Tibial nerve (tissue), 4 donors: ENCODE results near the gene RTP3.

Experiments
- EP300 ChIP-seq, 2 donors: sonication (generic); formaldehyde crosslinking; IDR thresholded peaks; one replicate each; pipeline ENCODE4 v1.6.1; 2017; ENCODE audit warnings: antibody characterized with exemption in 2 of 2, mild to moderate bottlenecking in 1 of 2
- POLR2A ChIP-seq, 2 donors: fragments of 450-650 bp; IDR thresholded peaks; one replicate each; pipeline ENCODE4 v1.6.1; 2017; ENCODE audit warnings: antibody characterized with exemption in 2 of 2, mild to moderate bottlenecking in 2 of 2, moderate library complexity in 2 of 2
- TF ChIP-seq, protein P1 (sequence below), 5 experiments: fragments of 200-600 bp in 3 of 5; fragments of 450-650 bp in 2 of 5; sonication (generic) in 3 of 5; IDR thresholded peaks; one replicate each; pipeline ENCODE4 v1.5.1; 2016 to 2019; ENCODE audit warnings: antibody characterized with exemption in 5 of 5, mild to moderate bottlenecking in 3 of 5, moderate library complexity in 2 of 5

DNA sequence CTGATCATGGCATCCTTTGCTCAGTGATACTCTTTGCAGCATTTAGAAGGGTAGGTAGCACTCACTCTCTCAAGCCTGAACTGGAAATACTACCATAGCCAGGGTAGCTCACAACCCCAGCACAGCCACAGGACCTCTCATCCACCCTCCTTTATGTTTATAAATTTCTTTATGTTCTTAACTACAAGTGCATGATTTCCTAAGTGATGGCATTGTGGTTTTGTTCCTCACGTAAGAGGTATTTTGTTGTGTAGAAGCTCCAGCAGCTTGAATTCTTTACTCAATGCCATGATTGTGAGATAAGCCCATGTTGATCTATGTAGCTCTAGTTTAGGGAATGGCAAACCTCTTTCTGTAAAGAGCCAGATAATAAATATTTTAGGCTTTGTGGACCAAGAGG is 7.9 kb upstream of the RTP3 start:
- TF ChIP-seq, protein P1, sequence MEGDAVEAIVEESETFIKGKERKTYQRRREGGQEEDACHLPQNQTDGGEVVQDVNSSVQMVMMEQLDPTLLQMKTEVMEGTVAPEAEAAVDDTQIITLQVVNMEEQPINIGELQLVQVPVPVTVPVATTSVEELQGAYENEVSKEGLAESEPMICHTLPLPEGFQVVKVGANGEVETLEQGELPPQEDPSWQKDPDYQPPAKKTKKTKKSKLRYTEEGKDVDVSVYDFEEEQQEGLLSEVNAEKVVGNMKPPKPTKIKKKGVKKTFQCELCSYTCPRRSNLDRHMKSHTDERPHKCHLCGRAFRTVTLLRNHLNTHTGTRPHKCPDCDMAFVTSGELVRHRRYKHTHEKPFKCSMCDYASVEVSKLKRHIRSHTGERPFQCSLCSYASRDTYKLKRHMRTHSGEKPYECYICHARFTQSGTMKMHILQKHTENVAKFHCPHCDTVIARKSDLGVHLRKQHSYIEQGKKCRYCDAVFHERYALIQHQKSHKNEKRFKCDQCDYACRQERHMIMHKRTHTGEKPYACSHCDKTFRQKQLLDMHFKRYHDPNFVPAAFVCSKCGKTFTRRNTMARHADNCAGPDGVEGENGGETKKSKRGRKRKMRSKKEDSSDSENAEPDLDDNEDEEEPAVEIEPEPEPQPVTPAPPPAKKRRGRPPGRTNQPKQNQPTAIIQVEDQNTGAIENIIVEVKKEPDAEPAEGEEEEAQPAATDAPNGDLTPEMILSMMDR (IDR thresholded peaks at IDR 0.05), result no peak
- TF ChIP-seq POLR2A (IDR thresholded peaks at IDR 0.05), result no peak
- no peak for TF ChIP-seq EP300 (IDR thresholded peaks at IDR 0.05)
